Measurements from ENCODE around the gene OR8H1.

OR8H1 gene, protein sequence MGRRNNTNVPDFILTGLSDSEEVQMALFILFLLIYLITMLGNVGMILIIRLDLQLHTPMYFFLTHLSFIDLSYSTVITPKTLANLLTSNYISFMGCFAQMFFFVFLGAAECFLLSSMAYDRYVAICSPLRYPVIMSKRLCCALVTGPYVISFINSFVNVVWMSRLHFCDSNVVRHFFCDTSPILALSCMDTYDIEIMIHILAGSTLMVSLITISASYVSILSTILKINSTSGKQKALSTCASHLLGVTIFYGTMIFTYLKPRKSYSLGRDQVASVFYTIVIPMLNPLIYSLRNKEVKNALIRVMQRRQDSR

DNA sequence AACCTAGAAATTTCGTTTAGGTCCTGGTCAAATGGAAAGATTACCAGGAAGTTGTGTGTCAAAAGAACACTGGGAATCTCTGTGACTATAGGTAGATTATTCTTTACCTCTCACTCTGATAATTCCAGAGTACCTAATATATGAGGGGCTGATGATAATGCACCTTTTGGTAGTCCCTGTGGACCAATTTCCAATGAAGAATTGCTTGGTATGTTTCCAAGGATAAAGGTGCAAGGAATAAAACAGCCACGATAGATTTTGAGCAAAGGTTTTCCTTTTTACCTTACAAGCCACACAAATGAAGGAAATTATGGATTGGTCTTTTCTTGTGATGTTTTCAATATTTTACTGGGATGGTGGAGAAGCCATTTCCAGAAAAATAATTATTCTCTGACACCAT lies at the start of gene OR8H1:
Gene OR8H1, minus strand, starts transcription at position 101 of the 400 bp plus-strand sequence. CDS start 1,192 bp downstream, outside the sequence.
- no peak for DNase-seq

DNA sequence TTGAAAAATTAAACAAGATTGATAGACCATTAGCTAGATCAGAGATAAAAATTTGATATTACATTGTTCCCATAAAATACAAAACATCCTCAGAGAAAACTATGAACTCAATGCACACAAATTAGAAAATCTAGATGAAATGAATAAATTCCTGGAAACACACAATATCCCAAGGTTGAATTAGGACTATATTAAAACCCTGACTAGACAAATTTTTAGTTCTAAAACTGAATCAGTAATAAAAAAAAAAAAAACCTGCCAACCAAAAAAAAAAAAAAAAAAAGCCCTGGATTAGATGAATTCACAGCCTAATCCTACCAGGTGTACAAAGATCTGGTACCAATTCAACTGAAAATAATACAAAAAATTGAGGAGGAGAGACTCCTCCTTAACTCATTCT lies 48.2 kb upstream of the OR8H1 start:
- no peak for DNase-seq

DNA sequence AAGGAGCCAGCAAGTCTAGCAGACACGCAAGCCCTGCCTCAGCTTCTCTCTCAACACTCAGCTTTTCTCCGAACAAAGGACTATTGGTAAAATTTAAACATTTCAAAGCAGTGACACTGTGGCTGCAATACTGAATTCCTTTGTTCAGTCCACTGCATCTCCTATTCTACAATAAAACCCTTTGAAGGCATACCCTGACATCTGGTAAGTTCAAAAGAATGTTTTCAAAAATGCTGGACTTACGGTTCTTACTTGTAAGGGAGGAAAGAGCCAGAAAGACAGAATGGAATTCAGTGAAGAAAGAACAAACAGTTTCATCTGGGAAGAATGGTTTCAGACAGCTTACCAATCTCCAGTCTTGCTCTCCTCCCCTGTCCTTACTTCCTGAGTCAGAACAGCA lies 41.1 kb upstream of the OR8H1 start:
- no peak for DNase-seq

DNA sequence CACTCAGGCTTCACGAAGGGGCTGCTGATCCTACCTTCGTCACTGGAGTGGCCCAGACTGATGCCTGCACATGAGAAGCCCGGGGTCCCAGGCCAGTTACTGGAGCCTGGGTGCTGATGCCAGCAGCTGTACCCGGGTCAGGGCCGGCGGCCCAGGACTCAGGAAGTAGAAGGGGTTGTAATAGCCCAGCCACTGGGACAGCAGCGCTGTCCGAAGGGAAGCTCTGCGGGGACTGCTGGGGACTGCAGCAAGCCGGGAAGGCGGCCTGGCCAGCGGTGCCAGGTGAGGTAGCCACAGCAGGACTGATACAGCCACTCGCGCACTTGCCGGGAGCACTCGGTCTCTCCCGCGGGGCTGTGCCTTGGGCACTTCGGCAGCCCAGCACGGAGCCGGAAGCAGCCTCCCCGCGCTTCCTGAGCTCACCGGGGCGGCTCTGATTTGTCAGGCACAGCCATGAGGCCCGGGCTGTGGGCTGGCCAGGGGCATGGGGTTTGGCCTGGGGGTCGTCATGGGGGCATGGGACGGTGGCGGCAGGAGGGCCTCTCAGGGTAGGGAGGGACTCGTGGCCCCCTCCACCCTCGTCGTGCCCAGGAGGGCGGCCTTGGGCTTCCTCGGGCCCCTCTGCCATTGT lies 39.9 kb upstream of the OR8H1 start:
- no peak for DNase-seq

DNA sequence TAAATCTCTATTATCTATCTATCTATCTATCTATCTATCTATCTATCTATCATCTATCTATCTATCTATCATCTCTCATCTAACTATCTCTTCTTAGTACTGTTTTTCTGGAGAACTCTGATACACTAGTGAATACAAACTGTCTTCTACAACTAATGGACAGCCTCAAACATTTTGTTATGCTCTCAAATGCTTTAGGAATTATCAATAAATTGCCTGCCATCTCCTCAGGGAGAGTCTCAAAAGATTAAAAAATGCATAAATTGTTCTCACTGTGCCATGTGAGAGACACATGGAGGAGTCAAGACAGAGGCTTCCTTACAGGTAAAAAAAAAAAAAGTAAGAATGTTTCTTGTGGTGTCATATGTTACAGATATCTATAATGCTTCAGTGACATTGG lies 22.8 kb upstream of the OR8H1 start, which contains the start of gene OR8K3:
Gene OR8K3, plus strand, starts transcription at position 301 of the 400 bp plus-strand sequence. CDS start 3,163 bp downstream, outside the sequence.
- no peak for DNase-seq

DNA sequence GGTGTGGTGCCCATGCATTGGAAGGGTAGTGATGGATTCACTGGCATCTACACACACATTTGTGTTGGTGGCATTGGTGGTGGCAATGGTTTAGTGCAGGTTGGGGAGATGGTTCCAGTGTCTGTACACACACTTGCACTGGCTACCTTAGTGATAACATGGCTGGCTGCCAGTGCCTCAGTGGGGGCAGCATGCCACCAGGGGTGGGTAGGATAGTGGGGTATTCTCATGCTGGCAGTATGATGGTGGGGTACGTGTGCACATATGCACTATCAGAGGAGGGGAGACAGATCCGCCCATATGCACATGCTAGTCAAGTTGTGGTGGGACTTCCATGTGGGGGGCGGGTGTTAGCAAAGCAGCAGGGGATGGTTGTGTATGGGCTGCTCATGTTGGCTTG lies 15.8 kb upstream of the OR8H1 start:
- DNase-seq: no peak

DNA sequence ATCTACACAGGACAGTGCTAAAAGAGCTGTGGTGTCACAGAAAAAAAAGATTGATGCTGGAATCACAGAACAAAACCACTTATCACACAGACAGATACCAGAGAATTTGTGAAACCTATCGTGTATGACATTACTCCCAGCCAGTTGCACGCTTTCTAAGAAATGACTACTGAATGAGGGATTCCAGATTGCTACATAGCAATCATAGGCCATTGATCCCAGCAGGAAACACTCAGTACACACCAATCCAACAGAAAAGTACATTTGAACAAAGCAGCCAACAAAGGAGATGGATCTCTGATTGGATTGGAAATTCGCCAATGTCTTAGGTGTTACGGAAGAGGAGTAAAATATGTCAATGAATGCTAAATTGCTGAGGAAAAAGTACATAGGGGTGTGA lies 4.8 kb upstream of the OR8H1 start:
- DNase-seq: no peak

DNA sequence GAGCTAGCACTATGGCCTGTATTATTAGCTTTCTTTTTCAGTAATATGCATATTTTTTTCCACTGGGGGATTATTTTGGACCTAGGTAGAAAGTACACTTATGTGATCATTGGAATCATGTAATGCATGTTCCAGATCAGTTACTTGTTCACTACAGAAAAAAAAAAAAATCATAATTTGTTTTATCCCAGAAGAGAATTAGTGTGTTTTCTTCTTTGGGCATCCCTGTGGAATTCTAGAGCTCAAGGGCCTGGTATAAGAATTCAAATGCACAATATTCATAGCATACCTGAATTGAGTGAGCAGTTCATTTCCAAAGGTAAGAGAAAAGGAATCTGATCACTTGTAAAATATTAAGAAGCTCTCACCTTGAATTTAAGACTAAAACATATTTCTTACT lies 18.2 kb downstream of the OR8H1 start, which contains the start of gene OR5T1:
Gene OR5T1, plus strand, starts transcription at position 301 of the 400 bp plus-strand sequence. CDS start 1,485 bp downstream, outside the sequence.
- DNase-seq: no peak

DNA sequence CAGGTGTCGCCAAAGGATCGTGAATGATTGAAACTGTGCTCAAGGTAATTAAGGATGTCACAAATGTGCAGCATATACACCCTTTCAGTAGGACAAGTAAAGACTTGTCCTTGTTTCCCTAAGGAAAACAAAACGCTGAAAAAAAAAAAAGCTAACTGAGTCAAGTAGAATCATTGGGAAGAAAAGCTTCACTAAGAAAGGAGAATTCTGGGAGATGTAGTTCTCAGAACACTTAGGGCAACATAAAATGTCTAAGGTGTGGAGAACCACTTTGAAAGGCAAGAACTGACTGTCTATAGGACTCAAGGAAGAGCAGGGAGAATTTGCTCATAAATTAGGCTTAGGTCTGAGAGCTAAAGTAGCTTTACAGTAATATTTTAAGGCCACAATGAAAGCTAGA lies 21.0 kb downstream of the OR8H1 start:
- no peak for DNase-seq

DNA sequence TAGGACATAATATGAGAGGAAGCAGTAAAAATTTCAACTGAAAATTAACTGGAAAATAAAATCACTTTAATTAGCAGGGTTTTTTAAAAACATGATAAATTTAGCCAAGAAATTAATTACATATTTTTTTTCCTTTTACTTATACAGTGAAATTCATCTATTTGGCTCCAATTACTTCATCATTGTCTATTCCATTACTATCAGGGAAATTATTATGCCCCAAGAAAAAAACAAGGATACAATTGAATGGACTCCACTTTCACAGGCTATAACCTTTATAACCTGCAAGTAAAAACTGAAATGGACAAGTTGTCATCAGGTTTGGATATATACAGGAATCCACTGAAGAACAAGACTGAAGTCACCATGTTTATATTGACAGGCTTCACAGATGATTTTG lies 40.1 kb downstream of the OR8H1 start, which contains the start of gene OR5T3:
Gene OR5T3, plus strand, starts transcription at position 301 of the 400 bp plus-strand sequence. Its CDS starts 0 bp downstream, at position 301.
- DNase-seq: no peak

Data from activated CD4-positive, alpha-beta T cell treated with anti-CD3 and anti-CD28 coated beads, Interleukin-2, amount 50 U/mL, for 1 hour (primary cell).